GM04504 (cell line): ENCODE data around the gene KIAA1671.

ENCODE experiments used
- DNase-seq: peaks from one replicate; pipeline ENCODE4 v3.0.0-alpha.2; 2012; ENCODE audit warnings: low read depth

KIAA1671 gene

DNA sequence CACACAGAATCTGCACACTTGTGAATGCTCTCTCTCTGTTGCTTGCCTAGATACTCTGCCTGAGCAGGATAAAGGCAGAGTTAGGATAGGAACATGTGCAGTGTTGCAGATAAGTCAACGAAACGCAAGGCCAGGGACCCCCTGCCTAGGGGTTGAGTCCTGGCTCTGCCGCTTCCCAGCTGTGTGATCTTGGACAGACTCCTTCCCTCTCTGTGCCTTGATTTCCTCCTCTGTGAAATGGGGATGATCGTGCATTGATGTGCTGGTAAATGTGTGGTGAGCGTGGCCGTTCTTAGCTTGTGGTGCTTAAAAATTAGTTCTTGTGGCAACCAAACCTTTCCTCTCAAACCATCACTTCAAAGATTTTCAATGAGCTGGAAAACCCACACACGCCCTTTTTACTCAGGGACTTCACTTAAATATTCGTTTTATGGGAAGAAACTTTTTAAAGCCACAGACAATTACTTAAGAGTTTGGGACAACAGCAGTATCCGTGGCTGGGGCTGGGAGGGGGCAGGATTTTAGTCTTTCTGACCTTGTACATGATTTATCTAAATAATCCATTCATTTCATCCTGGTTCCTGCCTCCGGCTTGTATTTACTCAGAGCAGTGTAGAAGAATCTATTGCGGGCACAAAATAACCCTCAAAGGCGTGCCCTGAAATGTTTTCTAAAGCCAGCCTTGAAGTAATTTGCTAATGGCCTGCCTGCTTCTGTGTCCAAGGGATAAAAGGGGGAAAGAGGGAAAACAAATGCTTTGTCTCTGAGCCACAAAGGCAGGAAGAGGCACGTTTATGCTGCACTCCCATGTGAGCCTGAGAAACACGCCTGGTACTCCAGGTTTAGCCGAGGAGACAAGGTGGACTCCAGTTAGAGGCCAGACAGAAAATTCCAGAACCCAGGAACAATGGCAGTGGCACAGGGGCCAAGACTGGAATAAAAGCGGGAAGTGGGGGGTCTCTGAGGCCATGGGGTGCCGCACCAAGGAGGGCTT lies 162.2 kb downstream of the KIAA1671 start:
- DNase-seq, result no peak

DNA sequence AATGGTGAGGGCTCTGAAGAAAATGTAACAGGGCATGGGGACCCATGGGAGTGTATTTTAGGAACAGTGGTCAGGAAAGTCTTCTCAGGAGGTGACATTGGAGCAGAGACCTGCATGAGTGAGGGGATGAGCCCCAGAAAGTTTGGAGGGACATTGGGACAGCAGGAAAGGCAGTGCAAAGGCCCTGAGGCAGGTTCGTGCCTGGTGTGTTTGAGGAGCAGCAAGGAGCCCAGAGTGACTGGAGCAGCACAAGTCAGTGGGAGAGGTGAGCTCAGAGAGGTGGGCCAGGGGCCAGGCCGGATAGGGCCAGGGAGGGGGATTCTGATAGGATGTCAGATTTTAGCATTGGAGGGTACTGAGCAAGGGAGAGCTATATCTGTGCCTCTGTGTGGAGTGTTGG lies 167.1 kb downstream of the KIAA1671 start:
- no peak for DNase-seq

- no peak for DNase-seq
Observed at GRCh38 chr22:25120093-25120561, 167.6 kb downstream of the KIAA1671 start.

DNA sequence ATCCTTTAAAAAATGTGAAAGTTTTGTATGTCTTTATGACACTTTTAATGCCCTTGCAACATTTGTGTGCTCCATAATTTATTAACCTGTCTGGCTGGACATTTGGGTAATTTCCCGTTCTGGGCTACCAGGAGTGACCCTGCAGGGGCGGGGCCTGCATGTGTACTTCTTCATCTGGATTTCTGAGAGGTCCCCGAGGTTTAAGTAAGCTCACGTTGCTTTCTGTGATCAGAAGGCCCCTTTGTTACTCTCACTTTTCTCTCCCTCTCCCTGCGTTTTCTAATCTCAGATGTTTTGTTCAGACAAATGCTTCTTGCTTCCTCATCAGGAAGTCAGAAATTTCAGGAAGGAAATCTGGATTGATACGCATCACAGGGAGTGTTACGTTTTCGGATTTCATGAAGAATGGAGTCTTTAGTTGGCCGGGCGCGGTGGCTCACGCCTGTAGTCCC lies 168.3 kb downstream of the KIAA1671 start:
- no peak for DNase-seq

DNA sequence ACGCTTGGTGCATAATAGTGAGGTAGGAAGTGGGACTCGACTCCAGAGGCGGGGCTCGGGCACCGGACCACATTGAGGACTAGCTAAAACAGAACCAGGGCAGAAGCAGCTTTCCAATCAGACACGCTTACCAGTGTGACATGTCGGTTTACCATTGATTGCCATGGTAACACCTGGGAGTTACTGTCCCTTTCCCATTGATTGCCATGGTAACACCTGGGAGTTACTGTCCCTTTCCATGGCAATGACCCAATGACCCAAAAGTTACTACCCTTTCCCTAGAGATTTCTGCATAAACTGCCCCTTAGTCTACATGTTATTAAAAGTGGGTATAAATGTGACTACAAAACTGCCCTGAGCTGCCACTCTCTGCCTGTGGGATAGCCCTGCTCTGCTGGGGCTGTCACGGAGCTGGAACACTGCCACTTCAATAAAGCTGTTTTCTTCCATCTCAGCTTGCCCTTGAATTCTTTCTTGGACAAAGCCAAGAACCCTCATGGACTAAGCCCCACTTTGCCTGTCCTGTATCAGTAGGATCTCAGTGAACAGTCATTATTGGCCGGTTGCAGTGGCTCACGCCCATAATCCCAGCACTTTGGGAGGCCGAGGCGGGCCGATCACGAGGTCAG lies 169.7 kb downstream of the KIAA1671 start:
- no peak for DNase-seq

DNA sequence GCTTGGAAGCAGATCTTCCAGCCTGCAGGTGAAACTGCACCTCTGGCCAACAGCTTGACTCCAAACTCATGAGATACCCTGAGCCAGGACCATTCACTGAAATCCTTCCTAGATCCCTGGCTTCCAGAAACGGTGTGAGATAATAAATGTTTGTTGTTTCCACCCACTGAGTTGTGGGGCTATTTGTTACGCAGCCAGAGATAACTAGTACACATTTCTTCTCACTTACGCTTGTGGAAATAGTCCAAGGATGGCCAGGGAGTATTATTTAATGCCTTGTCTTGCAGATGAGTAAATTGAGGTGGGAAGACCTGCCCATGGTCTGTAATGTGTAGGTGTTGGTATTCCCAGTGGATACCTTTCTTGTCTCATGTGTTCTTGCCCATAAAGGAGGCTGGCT lies 171.2 kb downstream of the KIAA1671 start:
- no peak for DNase-seq

GRCh38 chr22:25125693-25126357 lies 173.3 kb downstream of the KIAA1671 start:
- DNase-seq, result no peak

DNA sequence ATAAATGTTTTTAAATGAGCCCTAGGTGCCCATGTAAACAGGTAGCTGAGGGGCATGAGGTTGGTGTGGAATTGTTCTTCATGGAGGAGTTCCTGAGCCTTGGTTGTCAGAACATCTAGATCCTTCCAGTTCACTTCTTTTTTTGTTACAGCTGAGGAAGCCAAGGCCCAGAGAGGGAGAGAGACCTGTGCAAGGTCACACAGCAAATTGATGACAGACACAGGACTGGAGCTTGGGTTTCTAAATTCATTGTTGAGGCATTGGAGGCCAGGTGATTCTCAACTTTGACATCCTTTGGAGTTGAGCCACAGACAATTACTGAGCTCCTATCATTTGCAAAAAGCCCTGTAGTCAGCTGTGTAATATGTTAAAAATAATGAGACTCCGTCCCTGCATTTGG lies 174.0 kb downstream of the KIAA1671 start:
- DNase-seq, result no peak

DNA sequence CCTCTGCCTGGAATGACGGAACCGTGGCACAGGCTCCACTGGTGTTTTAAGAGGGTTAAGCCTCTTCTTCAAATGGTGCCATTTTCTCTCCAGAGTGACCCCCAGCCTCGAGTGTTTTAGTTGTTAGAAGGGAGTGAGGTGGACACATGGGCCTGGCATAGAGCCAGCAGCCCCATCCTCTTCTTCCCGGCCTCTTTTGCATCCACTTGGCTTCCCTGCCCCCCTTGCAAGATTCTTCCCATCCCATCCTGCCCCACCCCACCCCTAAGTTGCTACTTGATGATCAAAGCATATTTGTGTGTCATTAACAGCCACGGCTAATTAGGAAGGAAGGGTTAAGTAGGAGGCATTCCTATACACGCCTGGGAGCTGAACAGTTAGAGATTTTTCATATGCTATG lies 174.8 kb downstream of the KIAA1671 start:
- DNase-seq, result no peak

DNA sequence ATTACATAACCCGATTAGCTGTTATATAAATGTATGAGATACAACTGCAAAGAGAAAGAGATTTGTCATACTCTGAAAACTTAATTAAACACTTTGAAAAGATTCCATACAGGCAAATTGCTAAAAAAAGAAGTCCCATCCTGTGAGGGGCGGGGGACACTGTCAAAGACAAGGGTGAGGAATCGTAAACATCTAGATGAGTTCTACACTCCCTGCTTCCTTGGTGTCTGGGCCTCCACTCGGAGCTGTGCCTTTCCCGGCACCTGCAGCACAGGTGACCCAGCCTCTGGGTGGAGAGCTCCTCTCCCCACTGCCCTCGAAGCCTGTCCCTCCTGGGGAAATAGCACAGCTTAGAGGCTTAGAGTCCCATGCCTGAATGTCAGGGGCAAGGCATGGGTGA lies 177.9 kb downstream of the KIAA1671 start:
- no peak for DNase-seq

GRCh38 chr22:25131198-25131887 lies 178.8 kb downstream of the KIAA1671 start:
- no peak for DNase-seq

- no peak for DNase-seq
Observed at GRCh38 chr22:25134028-25134427, 181.5 kb downstream of the KIAA1671 start.

GRCh38 chr22:25134451-25134850 lies 181.9 kb downstream of the KIAA1671 start:
- no peak for DNase-seq

GRCh38 chr22:25136953-25137576 lies 184.5 kb downstream of the KIAA1671 start:
- no peak for DNase-seq

GRCh38 chr22:25137577-25138525 lies 185.3 kb downstream of the KIAA1671 start:
- DNase-seq, result no peak

DNA sequence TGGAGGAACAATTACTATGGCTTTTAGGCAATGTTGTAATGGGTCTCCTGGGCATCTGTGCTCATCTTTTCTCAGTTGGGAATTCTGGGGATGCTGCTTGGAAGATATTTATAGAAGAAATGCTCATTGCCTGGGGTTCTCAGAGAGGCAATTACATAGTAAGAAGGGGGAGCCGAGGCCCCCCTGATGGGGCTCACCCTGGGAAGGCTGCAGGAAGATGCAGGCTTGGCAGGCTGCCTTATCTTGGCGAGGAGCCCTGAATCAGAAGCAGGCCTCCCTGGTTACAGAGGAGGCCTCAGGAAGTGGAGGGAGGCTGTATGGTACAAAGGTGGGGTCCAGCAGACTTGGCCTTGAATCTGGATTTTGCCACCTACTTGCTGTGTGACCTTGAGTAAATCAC lies 186.5 kb downstream of the KIAA1671 start:
- DNase-seq, result no peak

GRCh38 chr22:25142102-25142501 lies 189.6 kb downstream of the KIAA1671 start:
- DNase-seq, result no peak

DNA sequence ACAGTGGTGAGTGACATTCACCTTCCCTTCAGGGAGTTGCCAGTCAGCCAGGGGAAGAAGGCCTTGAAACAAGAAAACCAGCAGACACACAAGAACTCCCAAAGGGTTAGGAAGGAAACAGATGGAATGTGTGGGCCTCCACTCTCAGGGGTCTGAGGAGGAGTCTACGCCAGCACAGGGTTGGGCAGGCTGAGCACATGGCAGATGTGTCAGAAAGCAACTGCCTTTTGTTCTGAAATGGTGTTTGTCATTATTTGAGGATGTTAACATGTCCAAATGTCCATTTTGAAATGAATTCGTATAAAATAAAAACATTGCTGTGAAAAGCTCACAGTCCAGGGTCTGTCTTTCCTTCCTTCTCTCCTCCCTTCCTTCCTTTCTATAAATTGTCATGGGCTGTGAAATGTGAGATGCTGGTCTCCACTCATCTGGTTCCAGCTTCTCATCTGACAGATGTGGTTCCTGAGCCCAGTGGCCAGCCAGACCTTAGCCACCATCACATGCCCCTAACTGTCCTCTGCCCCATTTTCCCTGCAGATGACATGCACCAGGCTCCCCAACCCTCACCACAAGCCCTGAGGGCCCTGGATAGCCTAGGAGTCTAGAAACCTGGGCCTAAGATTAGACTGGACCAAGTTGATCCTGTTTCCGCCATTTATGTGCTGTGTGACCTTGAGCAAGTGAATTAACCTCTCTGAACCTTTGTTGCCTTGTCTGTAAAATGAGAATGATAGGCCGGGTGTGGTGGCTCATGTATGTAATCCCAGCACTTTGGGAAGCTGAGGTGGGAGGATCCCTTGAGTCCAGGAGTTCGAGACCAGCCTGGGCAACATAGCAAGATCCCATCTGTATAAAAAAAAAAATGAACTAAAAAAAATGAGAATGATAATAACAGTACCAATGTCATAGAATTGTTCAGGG lies 190.9 kb downstream of the KIAA1671 start:
- no peak for DNase-seq

- no peak for DNase-seq
Observed at GRCh38 chr22:25144522-25144921, 192.0 kb downstream of the KIAA1671 start.
